GM23338 (cell line): ENCODE data around the gene UBA1. TPM values are rescaled to one million over a fixed set of nuclear protein-coding genes. Genes with fewer than 3 reads are reported as not detected.

Source experiments
- ATAC-seq: fragments of 200-7000 bp; cut with Tn5 transposase; 3 replicates; pipeline ENCODE4 v1.9.1; 2020
- DNase-seq: peaks from one replicate; pipeline ENCODE4 v3.0.0-alpha.2; 2015; ENCODE audit warnings: low spot score
- H2AFZ ChIP-seq: fragments of 200-600 bp; sonication (generic); 2 replicates; pipeline ENCODE4 v1.8.0; 2016; ENCODE audit warnings: antibody characterized with exemption, mild to moderate bottlenecking, moderate library complexity
- H3F3A ChIP-seq: fragments of 200-600 bp; sonication (generic); replicated peaks from 2 replicates; pipeline ENCODE4 v1.8.0; 2017; ENCODE audit warnings: antibody characterized with exemption, mixed run types, low read depth
- H3K27ac ChIP-seq: fragments of 200-600 bp; sonication (generic); 2 replicates; pipeline ENCODE4 v1.6.1; 2016; ENCODE audit warnings: low read depth
- H3K27me3 ChIP-seq: fragments of 200-600 bp; sonication (generic); 2 replicates; pipeline ENCODE4 v1.8.0; 2016; ENCODE audit warnings: mild to moderate bottlenecking, mixed run types, moderate library complexity; ENCODE audit not compliant: insufficient read depth
- H3K36me3 ChIP-seq: fragments of 200-600 bp; sonication (generic); 2 replicates; pipeline ENCODE4 v1.8.0; 2016; ENCODE audit warnings: mild to moderate bottlenecking; ENCODE audit not compliant: insufficient read depth
- H3K4me1 ChIP-seq: fragments of 200-600 bp; sonication (generic); 2 replicates; pipeline ENCODE4 v1.8.0; 2016; ENCODE audit warnings: mild to moderate bottlenecking, moderate library complexity; ENCODE audit not compliant: insufficient read depth
- H3K4me2 ChIP-seq: fragments of 200-600 bp; sonication (generic); 2 replicates; pipeline ENCODE4 v1.7.1; 2017; ENCODE audit warnings: mixed run types
- H3K4me3 ChIP-seq: fragments of 200-600 bp; sonication (generic); 2 replicates; pipeline ENCODE4 v1.6.1; 2016; ENCODE audit warnings: mixed run types
- H3K79me2 ChIP-seq: fragments of 200-600 bp; sonication (generic); replicated peaks from 2 replicates; pipeline ENCODE4 v1.8.0; 2017; ENCODE audit warnings: mild to moderate bottlenecking; ENCODE audit not compliant: insufficient read depth
- H3K9me2 ChIP-seq: fragments of 200-600 bp; sonication (generic); 2 replicates; pipeline ENCODE4 v1.8.0; 2017; ENCODE audit not compliant: insufficient read depth
- H4K20me1 ChIP-seq: fragments of 200-600 bp; sonication (generic); replicated peaks from 2 replicates; pipeline ENCODE4 v1.8.0; 2017; ENCODE audit warnings: mild to moderate bottlenecking; ENCODE audit not compliant: insufficient read depth
- H3K27ac Mint-ChIP-seq: 2 replicates; pipeline ENCODE4 v1.8.0; 2020; ENCODE audit warnings: inconsistent platforms, mild to moderate bottlenecking, moderate library complexity, mixed read lengths
- H3K27me3 Mint-ChIP-seq: 3 replicates; pipeline ENCODE4 v1.8.0; 2022; ENCODE audit warnings: low read depth, mild to moderate bottlenecking, moderate library complexity, mixed read lengths, inconsistent platforms; ENCODE audit not compliant: insufficient read depth, poor library complexity
- H3K36me3 Mint-ChIP-seq: 3 replicates; pipeline ENCODE4 v1.8.0; 2021; ENCODE audit warnings: low read depth, mild to moderate bottlenecking, inconsistent platforms, moderate library complexity, mixed read lengths
- H3K4me1 Mint-ChIP-seq: 3 replicates; pipeline ENCODE4 v1.8.0; 2020; ENCODE audit warnings: mild to moderate bottlenecking, inconsistent platforms, mixed read lengths
- H3K4me3 Mint-ChIP-seq: 3 replicates; pipeline ENCODE4 v1.8.0; 2021; ENCODE audit warnings: moderate library complexity, mild to moderate bottlenecking, inconsistent platforms, mixed read lengths
- H3K9me3 Mint-ChIP-seq: 3 replicates; pipeline ENCODE4 v1.8.0; 2020; ENCODE audit warnings: moderate library complexity, mild to moderate bottlenecking, inconsistent platforms, mixed read lengths
- ETS1 ChIP-seq: IDR thresholded peaks from 2 replicates; pipeline ENCODE4 v1.6.1; 2016; ENCODE audit warnings: antibody characterized with exemption
- ZNF462 ChIP-seq: fragments of 250-450 bp; sonication (Bioruptor Pico); IDR thresholded peaks from 2 replicates; pipeline ENCODE4 v1.5.0; 2020; ENCODE audit warnings: mild to moderate bottlenecking, moderate library complexity
- polyA plus RNA-seq: library from polyadenylated mRNA; unstranded; fragments of >200 nt; fragmentation: Nextera tagmentation; extraction: Ambion mirVana; gene quantifications from 2 replicates; pipeline ENCODE4 v1.2.1, GENCODE V29; 2016
- total RNA-seq: library from RNA; depleted of rRNA; stranded (reverse); fragments of >200 nt; shearing (Covaris generic); gene quantifications from 2 replicates; pipeline ENCODE4 v1.2.3, GENCODE V29; 2014
- TF ChIP-seq, protein P1 (sequence below), 2 experiments: fragments of 200-600 bp in 1 of 2; sonication (generic) in 1 of 2; conservative IDR thresholded peaks; 2 replicates each; pipeline versions ENCODE4 v1.5.1 to v1.6.1; 2016 to 2017; ENCODE audit warnings: antibody characterized with exemption in 2 of 2, low read depth in 2 of 2, mild to moderate bottlenecking in 2 of 2, moderate library complexity in 1 of 2

The UBA1 gene
- total and polyA plus RNA-seq, 2 experiments from 2014 or later: 104 to 377 TPM

- no peak for TF ChIP-seq ZNF462
- no peak for TF ChIP-seq ETS1
Measured at GRCh38 chrX:47209508-47210238, 16.0 kb downstream of the UBA1 start (continued).

DNA sequence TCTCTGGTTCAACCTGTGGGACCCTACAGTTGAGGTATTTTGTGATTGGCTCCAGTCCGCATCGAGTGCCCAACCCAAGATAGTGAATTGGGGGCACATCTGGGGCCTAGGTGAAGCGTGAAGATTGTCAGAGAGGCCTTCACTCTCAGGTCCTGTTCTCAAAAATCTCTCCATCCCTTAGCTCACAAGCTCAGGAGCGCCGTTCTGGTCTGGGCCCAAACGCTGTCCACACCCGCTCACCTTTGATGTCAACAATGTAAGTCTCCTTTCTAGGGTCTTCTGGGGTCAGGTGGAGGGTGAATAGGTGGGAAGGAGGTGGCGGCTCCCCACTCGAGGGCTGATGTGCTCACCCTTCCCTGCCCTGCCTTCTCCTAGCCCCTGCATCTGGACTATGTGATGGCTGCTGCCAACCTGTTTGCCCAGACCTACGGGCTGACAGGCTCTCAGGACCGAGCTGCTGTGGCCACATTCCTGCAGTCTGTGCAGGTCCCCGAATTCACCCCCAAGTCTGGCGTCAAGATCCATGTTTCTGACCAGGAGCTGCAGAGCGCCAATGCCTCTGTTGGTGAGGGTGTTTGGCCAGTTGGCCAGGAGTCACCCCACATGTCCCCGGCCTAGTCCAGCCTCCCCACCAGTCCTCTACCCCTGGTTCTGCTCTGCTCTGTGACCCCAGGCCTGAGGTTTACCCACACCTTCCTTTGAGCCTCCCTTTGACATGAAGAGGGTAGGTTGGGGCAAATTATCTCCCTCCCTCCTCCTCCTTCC, 17.2 kb downstream of the UBA1 start:
- no peaks in the 10 kb centered on the region for H3K9me3 Mint-ChIP-seq
- Histone ChIP-seq H3F3A (peaks cover under 1% of the 10 kb centered on the region; the same call in 1 of the 2 replicates), H3K27ac (no peak overlapping the region), H3K4me3 (no peak overlapping the region), H3K4me2 (no peak overlapping the region), H3K79me2 (no peaks in the 10 kb centered on the region), H3K27me3 (no peaks in the 10 kb centered on the region), H3K36me3 (peaks cover 47% of the 10 kb centered on the region), H3K9me2 (no peaks in the 10 kb centered on the region), H2AFZ (no peak overlapping the region), H4K20me1 (peaks cover 10% of the 10 kb centered on the region), H3K4me1 (no peaks in the 10 kb centered on the region)
- no peak for ATAC-seq
- peaks cover under 1% of the 10 kb centered on the region; the same call in 2 of the 3 replicates for H3K4me1 Mint-ChIP-seq
- no peak overlapping the region for H3K27ac Mint-ChIP-seq
- H3K36me3 Mint-ChIP-seq: peaks cover 89% of the 10 kb centered on the region
- peaks cover 9% of the 10 kb centered on the region for H3K27me3 Mint-ChIP-seq
- no peak overlapping the region for H3K4me3 Mint-ChIP-seq
- no peak for DNase-seq
- TF ChIP-seq ZNF462: no peak
- TF ChIP-seq, protein P1, sequence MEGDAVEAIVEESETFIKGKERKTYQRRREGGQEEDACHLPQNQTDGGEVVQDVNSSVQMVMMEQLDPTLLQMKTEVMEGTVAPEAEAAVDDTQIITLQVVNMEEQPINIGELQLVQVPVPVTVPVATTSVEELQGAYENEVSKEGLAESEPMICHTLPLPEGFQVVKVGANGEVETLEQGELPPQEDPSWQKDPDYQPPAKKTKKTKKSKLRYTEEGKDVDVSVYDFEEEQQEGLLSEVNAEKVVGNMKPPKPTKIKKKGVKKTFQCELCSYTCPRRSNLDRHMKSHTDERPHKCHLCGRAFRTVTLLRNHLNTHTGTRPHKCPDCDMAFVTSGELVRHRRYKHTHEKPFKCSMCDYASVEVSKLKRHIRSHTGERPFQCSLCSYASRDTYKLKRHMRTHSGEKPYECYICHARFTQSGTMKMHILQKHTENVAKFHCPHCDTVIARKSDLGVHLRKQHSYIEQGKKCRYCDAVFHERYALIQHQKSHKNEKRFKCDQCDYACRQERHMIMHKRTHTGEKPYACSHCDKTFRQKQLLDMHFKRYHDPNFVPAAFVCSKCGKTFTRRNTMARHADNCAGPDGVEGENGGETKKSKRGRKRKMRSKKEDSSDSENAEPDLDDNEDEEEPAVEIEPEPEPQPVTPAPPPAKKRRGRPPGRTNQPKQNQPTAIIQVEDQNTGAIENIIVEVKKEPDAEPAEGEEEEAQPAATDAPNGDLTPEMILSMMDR (conservative IDR thresholded peaks at IDR 0.05; ENCODE audit: low read depth in 2 of 2): no peak
